GM18502 (cell line): Measurements from ENCODE around the gene DFFB.
A peak's percentile ranks its signal among the peaks of the same experiment; 100 is the strongest.
"Not testable (repeated sequence)": the region's sequence is repeated elsewhere in the genome, so short reads cannot be mapped to it uniquely, and the experiment has no call there.

ENCODE experiments used
- ATAC-seq: cut with Tn5 transposase; IDR thresholded peaks from one replicate; pipeline ENCODE4 v1.9.1; 2021; ENCODE audit warnings: mild to moderate bottlenecking; ENCODE audit not compliant: unreplicated experiment, poor library complexity

The DFFB gene

GRCh38 chr1:3856923-3857790 is at the start of gene DFFB, which contains the start of gene CEP104:
Gene DFFB (plus strand): TSS chr1:3857476. CDS start chr1:3857604, 128 bp downstream.
Gene CEP104 (minus strand): TSS chr1:3857211. CDS start chr1:3852407, 4,804 bp downstream.
- peak; percentile 96 for ATAC-seq

- no peak for ATAC-seq
Measured at GRCh38 chr1:3807769-3808168, 49.5 kb upstream of the DFFB start.

- no peak for ATAC-seq
Measured at GRCh38 chr1:3809680-3810079, 47.6 kb upstream of the DFFB start.

- not testable (repeated sequence) for ATAC-seq
Measured at GRCh38 chr1:3810149-3810761, 47.0 kb upstream of the DFFB start.

- ATAC-seq = no peak
Measured at GRCh38 chr1:3811595-3811911, 45.7 kb upstream of the DFFB start.

- ATAC-seq = no peak
Measured at GRCh38 chr1:3814065-3814464, 43.2 kb upstream of the DFFB start.

GRCh38 chr1:3814771-3815561 is 42.3 kb upstream of the DFFB start:
- no peak for ATAC-seq

- ATAC-seq = no peak
Measured at GRCh38 chr1:3816331-3817137, 40.7 kb upstream of the DFFB start.

- ATAC-seq = no peak
Measured at GRCh38 chr1:3817138-3817740, 40.0 kb upstream of the DFFB start.

GRCh38 chr1:3817821-3818597 is 39.3 kb upstream of the DFFB start:
- no peak for ATAC-seq

GRCh38 chr1:3819771-3820200 is 37.5 kb upstream of the DFFB start:
- no peak for ATAC-seq

- no peak for ATAC-seq
Measured at GRCh38 chr1:3820316-3820715, 37.0 kb upstream of the DFFB start.

- no peak for ATAC-seq
Measured at GRCh38 chr1:3821004-3821403, 36.3 kb upstream of the DFFB start.

- ATAC-seq = no peak
Measured at GRCh38 chr1:3821447-3821846, 35.8 kb upstream of the DFFB start.

GRCh38 chr1:3821908-3822307 is 35.4 kb upstream of the DFFB start:
- ATAC-seq = no peak

GRCh38 chr1:3822421-3822820 is 34.9 kb upstream of the DFFB start:
- no peak for ATAC-seq

GRCh38 chr1:3824650-3825049 is 32.6 kb upstream of the DFFB start:
- ATAC-seq = no peak

- ATAC-seq = no peak
Measured at GRCh38 chr1:3825356-3825755, 31.9 kb upstream of the DFFB start.

- no peak for ATAC-seq
Measured at GRCh38 chr1:3827813-3828307, 29.4 kb upstream of the DFFB start.
